ENCODE results near the gene MOK. TPM values are rescaled to one million over a fixed set of nuclear protein-coding genes. Genes with fewer than 3 reads are reported as not detected.

MOK gene
- total and polyA plus RNA-seq, 4 experiments from 2014 or later, result 0.73 to 1.4 (median 1.3) TPM; not detected in 1

GRCh38 chr14:102187568-102188001 is 117.4 kb downstream of the MOK start:
- Histone ChIP-seq H3K9me3 (ENCODE audit: control insufficient read depth in 1 of 2, low read length in 2 of 2) (no peaks in the 10 kb centered on the region), H3K36me3 (ENCODE audit: insufficient read depth, low read length) (no peaks in the 10 kb centered on the region), H3K4me3 (ENCODE audit: low read length in 2 of 2) (no peak overlapping the region), H3K27ac (ENCODE audit: low read depth, low read length) (no peak overlapping the region), H3K27me3 (ENCODE audit: insufficient read depth, low read length) (no peaks in the 10 kb centered on the region), H3K4me1 (ENCODE audit: insufficient read depth, low read length) (peaks cover 30% of the 10 kb centered on the region)
- no peak overlapping the region for H3K4me3 Mint-ChIP-seq
- peaks cover 0 to 2% of the 10 kb centered on the region in 2 donors for H3K36me3 Mint-ChIP-seq
- H3K9me3 Mint-ChIP-seq, result no peaks in the 10 kb centered on the region
- peak overlapping the region in 5 of 7 donors; percentile 6 to 76 (median 43) for H3K27ac Mint-ChIP-seq
- ChIA-PET CTCF (ENCODE audit: partially characterized antibody) (no interaction called here), POLR2A (ENCODE audit: partially characterized antibody) (interaction anchor here (0.6 kb wide), 1 partner anchor 117 kb away, joined by 3 read pairs; the partner anchor contains the start of gene MOK)
- H3K4me1 Mint-ChIP-seq, result peaks cover 33 to 69% (median 50%) of the 10 kb centered on the region in 4 donors
- H3K27me3 Mint-ChIP-seq, result no peaks in the 10 kb centered on the region
- DNase-seq, result no peak
- intact Hi-C loops (cut with micrococcal nuclease), result no loop called here

GRCh38 chr14:102187044-102187443 is 117.9 kb downstream of the MOK start:
- no peak for DNase-seq
- H3K4me3 ChIP-seq (ENCODE audit: low read length in 2 of 2), result no peak overlapping the region
- H3K36me3 ChIP-seq (ENCODE audit: insufficient read depth, low read length), result no peaks in the 10 kb centered on the region
- peak overlapping the region in 1 of 7 donors; percentile 76 for H3K27ac Mint-ChIP-seq
- peaks cover 0 to 2% of the 10 kb centered on the region in 2 donors for H3K36me3 Mint-ChIP-seq
- peaks cover 33% of the 10 kb centered on the region for H3K4me1 ChIP-seq (ENCODE audit: insufficient read depth, low read length)
- intact Hi-C loops (cut with micrococcal nuclease), result no loop called here
- H3K27ac ChIP-seq (ENCODE audit: low read depth, low read length), result no peak overlapping the region
- no peak overlapping the region for H3K4me3 Mint-ChIP-seq
- no peaks in the 10 kb centered on the region for H3K27me3 Mint-ChIP-seq
- no peaks in the 10 kb centered on the region for H3K9me3 ChIP-seq (ENCODE audit: control insufficient read depth in 1 of 2, low read length in 2 of 2)
- H3K4me1 Mint-ChIP-seq, result peaks cover 36 to 73% (median 54%) of the 10 kb centered on the region in 4 donors
- no peaks in the 10 kb centered on the region for H3K9me3 Mint-ChIP-seq
- CTCF ChIA-PET (ENCODE audit: partially characterized antibody), result no interaction called here
- H3K27me3 ChIP-seq (ENCODE audit: insufficient read depth, low read length), result no peaks in the 10 kb centered on the region
- POLR2A ChIA-PET (ENCODE audit: partially characterized antibody), result interaction anchor here (0.6 kb wide), 1 partner anchor 118 kb away, joined by 3 read pairs; the partner anchor contains the start of gene MOK

GRCh38 chr14:102185360-102185759 is 119.6 kb downstream of the MOK start:
- H3K4me1 Mint-ChIP-seq, result peaks cover 40 to 73% (median 60%) of the 10 kb centered on the region in 4 donors
- H3K27ac Mint-ChIP-seq, result peak overlapping the region in 1 of 7 donors; percentile 55
- H3K4me3 ChIP-seq (ENCODE audit: low read length in 2 of 2), result no peak overlapping the region
- H3K9me3 ChIP-seq (ENCODE audit: control insufficient read depth in 1 of 2, low read length in 2 of 2), result no peaks in the 10 kb centered on the region
- intact Hi-C loops (cut with micrococcal nuclease), result no loop called here
- ChIA-PET POLR2A (ENCODE audit: partially characterized antibody) (interaction anchor here (1.3 kb wide), 1 partner anchor 22 kb away, joined by 4 read pairs; no protein-coding TSS in a partner anchor), CTCF (ENCODE audit: partially characterized antibody) (no interaction called here)
- H3K27me3 Mint-ChIP-seq, result no peaks in the 10 kb centered on the region
- no peak overlapping the region for H3K27ac ChIP-seq (ENCODE audit: low read depth, low read length)
- H3K9me3 Mint-ChIP-seq, result no peaks in the 10 kb centered on the region
- peak overlapping the region in 1 of 8 donors; percentile 6 for H3K4me3 Mint-ChIP-seq
- H3K4me1 ChIP-seq (ENCODE audit: insufficient read depth, low read length), result peaks cover 33% of the 10 kb centered on the region
- no peaks in the 10 kb centered on the region for H3K27me3 ChIP-seq (ENCODE audit: insufficient read depth, low read length)
- H3K36me3 ChIP-seq (ENCODE audit: insufficient read depth, low read length), result no peaks in the 10 kb centered on the region
- DNase-seq, result no peak
- H3K36me3 Mint-ChIP-seq, result peaks cover 0 to 2% of the 10 kb centered on the region in 2 donors

DNA sequence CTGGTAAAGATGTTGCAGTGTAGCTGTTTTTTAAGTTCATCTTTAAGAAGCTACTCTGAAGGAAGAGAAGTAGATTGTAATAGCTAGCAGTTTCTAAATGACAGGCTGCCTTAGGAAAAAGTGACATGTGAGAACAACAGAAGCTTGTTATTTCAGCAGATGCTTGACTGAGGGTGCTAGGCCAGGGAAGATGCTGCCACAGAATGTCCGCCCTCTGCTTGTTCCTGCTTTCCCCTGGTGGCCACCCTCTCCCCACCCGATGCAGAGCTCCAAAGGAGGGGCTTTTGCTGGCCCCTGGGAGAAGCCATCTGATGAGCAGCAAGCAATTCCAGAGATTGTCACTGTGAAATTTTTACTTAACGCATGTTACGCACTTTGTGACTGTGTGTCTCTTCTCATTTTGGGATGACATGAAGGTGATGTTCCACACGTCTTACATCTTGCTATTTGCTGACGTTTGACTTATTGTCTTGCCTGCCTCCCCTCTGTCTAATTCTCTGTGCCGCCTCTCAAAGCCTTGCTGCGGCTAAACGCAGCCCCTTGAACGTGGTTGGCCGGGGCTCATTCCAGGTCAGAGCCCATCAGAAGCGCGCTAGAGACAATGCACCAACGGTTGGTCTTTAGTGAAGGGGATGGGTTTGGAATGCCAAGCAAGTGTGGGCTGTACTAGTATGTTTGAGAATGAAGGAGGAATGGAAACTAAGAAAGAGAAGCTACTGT is 120.5 kb downstream of the MOK start:
- Histone ChIP-seq H3K4me1 (ENCODE audit: insufficient read depth, low read length) (peaks cover 33% of the 10 kb centered on the region), H3K9me3 (ENCODE audit: control insufficient read depth in 1 of 2, low read length in 2 of 2) (no peaks in the 10 kb centered on the region), H3K27me3 (ENCODE audit: insufficient read depth, low read length) (no peaks in the 10 kb centered on the region), H3K36me3 (ENCODE audit: insufficient read depth, low read length) (no peaks in the 10 kb centered on the region), H3K27ac (ENCODE audit: low read depth, low read length) (no peak overlapping the region), H3K4me3 (ENCODE audit: low read length in 2 of 2) (no peak overlapping the region)
- intact Hi-C loops (cut with micrococcal nuclease), result no loop called here
- ChIA-PET POLR2A (ENCODE audit: partially characterized antibody) (no interaction called here), CTCF (ENCODE audit: partially characterized antibody) (interaction anchor here (0.6 to 0.9 kb wide), 2 partner anchors 79 to 129 kb away, joined by 4 to 5 read pairs; no protein-coding TSS in a partner anchor)
- Mint-ChIP-seq H3K4me1 (peaks cover 40 to 71% (median 61%) of the 10 kb centered on the region in 4 donors), H3K9me3 (no peaks in the 10 kb centered on the region), H3K27ac (peak overlapping the region in 3 of 7 donors; percentile 12 to 25 (median 24)), H3K4me3 (no peak overlapping the region), H3K36me3 (peaks cover 0 to 2% of the 10 kb centered on the region in 2 donors), H3K27me3 (no peaks in the 10 kb centered on the region)
- no peak for DNase-seq

DNA sequence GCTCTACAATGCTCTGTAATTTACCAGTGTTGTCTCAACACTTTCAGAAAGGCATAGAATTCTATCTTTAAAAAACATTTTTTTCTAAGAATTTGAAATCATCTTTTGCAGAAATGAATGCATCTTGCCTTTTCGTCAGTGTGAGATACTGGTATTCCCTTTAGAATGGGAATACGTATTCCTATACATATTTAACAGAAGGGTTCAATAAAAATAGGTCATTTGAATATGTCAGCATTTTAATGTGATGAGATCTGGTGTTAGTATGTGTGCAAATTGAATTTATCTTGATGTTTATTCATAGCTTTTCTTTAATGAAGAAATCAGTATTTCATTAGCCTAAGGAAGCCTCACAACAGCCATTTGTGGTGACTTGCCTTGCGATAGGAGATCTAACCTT is 121.1 kb downstream of the MOK start:
- H3K27ac ChIP-seq (ENCODE audit: low read depth, low read length), result no peak overlapping the region
- H3K4me1 ChIP-seq (ENCODE audit: insufficient read depth, low read length), result peaks cover 33% of the 10 kb centered on the region
- no peak overlapping the region for H3K4me3 ChIP-seq (ENCODE audit: low read length in 2 of 2)
- ChIA-PET POLR2A (ENCODE audit: partially characterized antibody) (no interaction called here), CTCF (ENCODE audit: partially characterized antibody) (interaction anchor here (0.9 kb wide), 1 partner anchor 130 kb away, joined by 5 read pairs; no protein-coding TSS in a partner anchor)
- H3K9me3 ChIP-seq (ENCODE audit: control insufficient read depth in 1 of 2, low read length in 2 of 2), result no peaks in the 10 kb centered on the region
- Mint-ChIP-seq H3K4me3 (no peak overlapping the region), H3K9me3 (no peaks in the 10 kb centered on the region), H3K4me1 (peaks cover 40 to 72% (median 61%) of the 10 kb centered on the region in 4 donors), H3K27ac (peak overlapping the region in 3 of 7 donors; percentile 24 to 34 (median 25)), H3K36me3 (peaks cover 0 to 2% of the 10 kb centered on the region in 2 donors), H3K27me3 (no peaks in the 10 kb centered on the region)
- H3K36me3 ChIP-seq (ENCODE audit: insufficient read depth, low read length), result no peaks in the 10 kb centered on the region
- intact Hi-C loops (cut with micrococcal nuclease), result no loop called here
- no peaks in the 10 kb centered on the region for H3K27me3 ChIP-seq (ENCODE audit: insufficient read depth, low read length)
- DNase-seq, result no peak

DNA sequence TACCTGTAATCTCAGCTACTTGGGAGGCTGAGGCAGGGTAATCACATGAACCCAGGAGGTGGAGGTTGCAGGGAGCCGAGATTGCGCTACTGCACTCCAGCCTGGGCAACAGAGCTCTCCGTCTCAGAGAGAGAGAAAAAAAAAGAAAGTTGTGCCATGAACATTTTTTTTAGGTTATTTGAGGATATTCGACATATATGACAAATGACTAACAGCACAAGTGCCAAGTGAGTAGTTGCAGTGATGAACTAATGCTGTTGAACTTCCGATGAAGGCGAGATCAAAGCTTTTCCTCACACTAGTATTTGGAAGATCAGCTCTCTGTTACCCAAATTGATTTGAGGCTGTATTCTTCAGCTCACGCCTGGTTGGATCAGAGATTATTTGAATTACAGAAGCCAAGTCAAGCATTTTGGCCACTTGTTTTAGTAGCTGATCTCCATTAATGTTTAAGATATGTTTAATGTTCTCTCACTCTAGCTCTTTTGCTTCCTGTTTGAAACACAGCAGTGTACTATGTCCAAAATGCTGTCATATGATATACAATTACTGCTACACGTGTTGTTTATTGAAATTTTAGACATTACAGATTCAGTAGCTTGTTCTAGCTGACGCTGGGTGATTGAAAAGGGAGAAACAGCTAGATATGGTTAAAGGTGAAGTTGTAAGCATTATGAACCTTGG is 121.9 kb downstream of the MOK start:
- DNase-seq, result no peak
- no peaks in the 10 kb centered on the region for H3K27me3 Mint-ChIP-seq
- H3K36me3 ChIP-seq (ENCODE audit: insufficient read depth, low read length), result no peaks in the 10 kb centered on the region
- no peaks in the 10 kb centered on the region for H3K9me3 ChIP-seq (ENCODE audit: control insufficient read depth in 1 of 2, low read length in 2 of 2)
- peak overlapping the region in 3 of 7 donors; percentile 16 to 75 (median 44) for H3K27ac Mint-ChIP-seq
- peaks cover 43 to 79% (median 66%) of the 10 kb centered on the region in 4 donors for H3K4me1 Mint-ChIP-seq
- intact Hi-C loops (cut with micrococcal nuclease), result no loop called here
- H3K36me3 Mint-ChIP-seq, result peaks cover 0 to 8% of the 10 kb centered on the region in 2 donors
- H3K4me3 ChIP-seq (ENCODE audit: low read length in 2 of 2), result no peak overlapping the region
- H3K4me3 Mint-ChIP-seq, result peak overlapping the region in 1 of 8 donors; percentile 18
- H3K27ac ChIP-seq (ENCODE audit: low read depth, low read length), result no peak overlapping the region
- no peaks in the 10 kb centered on the region for H3K9me3 Mint-ChIP-seq
- H3K4me1 ChIP-seq (ENCODE audit: insufficient read depth, low read length), result peaks cover 33% of the 10 kb centered on the region
- ChIA-PET CTCF (ENCODE audit: partially characterized antibody) (interaction anchor here (1.0 to 1.2 kb wide), 2 partner anchors 56 to 131 kb away, joined by 3 read pairs; no protein-coding TSS in a partner anchor), POLR2A (ENCODE audit: partially characterized antibody) (no interaction called here)
- H3K27me3 ChIP-seq (ENCODE audit: insufficient read depth, low read length), result no peaks in the 10 kb centered on the region

DNA sequence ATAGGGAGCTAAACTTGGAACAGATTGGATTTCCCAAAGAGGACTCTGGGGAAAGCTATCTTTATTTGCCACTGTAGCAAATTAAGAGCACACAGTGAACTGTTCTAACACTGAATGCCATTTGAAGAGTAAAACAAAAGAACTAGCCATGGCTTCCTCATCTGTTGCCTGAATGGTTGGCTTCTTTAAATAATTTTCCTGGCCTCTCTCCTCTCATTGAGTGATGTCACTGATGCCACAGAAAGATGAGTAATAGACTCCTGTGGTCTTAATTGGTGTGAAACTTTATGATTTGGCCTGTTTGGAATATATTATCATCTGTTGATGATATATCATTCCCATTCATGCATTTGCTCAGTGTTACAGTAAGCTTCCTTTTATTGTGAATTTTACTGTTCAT is 122.8 kb downstream of the MOK start:
- POLR2A ChIA-PET (ENCODE audit: partially characterized antibody), result interaction anchor here (0.5 to 1.1 kb wide), 2 partner anchors 180 to 419 kb away, joined by 3 read pairs; partner anchors contain the start of genes CINP and TECPR2
- Mint-ChIP-seq H3K4me1 (peaks cover 48 to 80% (median 64%) of the 10 kb centered on the region in 4 donors), H3K9me3 (no peaks in the 10 kb centered on the region), H3K27ac (no peak overlapping the region), H3K4me3 (no peak overlapping the region), H3K36me3 (peaks cover 0 to 8% of the 10 kb centered on the region in 2 donors), H3K27me3 (no peaks in the 10 kb centered on the region)
- no peaks in the 10 kb centered on the region for H3K36me3 ChIP-seq (ENCODE audit: insufficient read depth, low read length)
- CTCF ChIA-PET (ENCODE audit: partially characterized antibody), result interaction anchor here (1.0 to 1.2 kb wide), 2 partner anchors 55 to 132 kb away, joined by 3 read pairs; no protein-coding TSS in a partner anchor
- intact Hi-C loops (cut with micrococcal nuclease), result no loop called here
- no peak overlapping the region for H3K4me3 ChIP-seq (ENCODE audit: low read length in 2 of 2)
- H3K9me3 ChIP-seq (ENCODE audit: control insufficient read depth in 1 of 2, low read length in 2 of 2), result no peaks in the 10 kb centered on the region
- no peak for DNase-seq
- H3K4me1 ChIP-seq (ENCODE audit: insufficient read depth, low read length), result peaks cover 32% of the 10 kb centered on the region
- H3K27me3 ChIP-seq (ENCODE audit: insufficient read depth, low read length), result no peaks in the 10 kb centered on the region
- no peak overlapping the region for H3K27ac ChIP-seq (ENCODE audit: low read depth, low read length)
